ENCODE measurements around the gene LRSAM1. TPM values are rescaled to one million over a fixed set of nuclear protein-coding genes. Genes with fewer than 3 reads are reported as not detected.

LRSAM1 gene
- 8.0 to 9.9 TPM (median 9.6 TPM) in 5 replicates for total RNA-seq (2022; extraction: Qiagen RNA extraction)

DNA sequence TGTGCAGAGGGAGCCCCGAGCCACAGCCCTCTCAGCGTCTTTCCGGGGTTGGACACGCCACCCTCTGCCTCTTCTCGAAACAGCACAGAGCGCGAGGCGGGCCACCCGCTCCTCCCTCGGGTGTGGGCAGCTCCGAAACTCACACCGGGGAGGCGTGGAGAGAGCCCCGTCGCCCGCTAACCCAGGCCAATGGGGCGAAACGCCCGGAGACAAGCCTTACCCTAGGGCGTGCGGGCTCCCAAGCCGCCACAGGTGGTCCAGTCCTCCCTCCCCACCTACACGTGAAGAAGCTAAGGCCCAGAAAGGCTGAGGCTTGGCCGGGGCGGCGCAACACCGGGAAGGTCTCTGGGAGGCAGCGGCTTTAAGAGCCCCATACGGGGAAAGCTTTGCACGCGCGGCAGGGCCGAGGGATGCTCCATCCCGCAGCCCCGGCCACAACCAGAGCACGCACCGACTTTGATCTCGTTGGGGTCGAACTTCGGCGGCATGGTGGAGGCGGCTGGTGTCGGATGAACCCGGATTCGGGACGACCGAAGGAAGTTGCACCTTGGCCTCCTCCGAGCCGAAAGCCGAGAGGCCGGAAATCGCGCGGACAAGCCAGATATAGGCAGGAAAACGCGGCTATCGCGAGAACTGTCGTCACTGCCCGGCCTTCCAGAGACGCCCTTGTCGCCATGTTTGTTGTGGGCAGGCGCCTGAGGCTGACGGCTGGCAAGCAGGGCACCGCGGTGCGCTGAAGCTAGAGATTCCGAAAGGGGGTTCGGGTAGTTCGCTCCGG is at the start of gene LRSAM1, which contains the start of gene RPL12:
LRSAM1 (plus strand) TSS at position 681 of the 778 bp plus-strand sequence. CDS start 3,018 bp downstream, outside the sequence.
RPL12 (minus strand) TSS at position 577 of the 778 bp plus-strand sequence; CDS start at position 488, 89 bp downstream.

DNA sequence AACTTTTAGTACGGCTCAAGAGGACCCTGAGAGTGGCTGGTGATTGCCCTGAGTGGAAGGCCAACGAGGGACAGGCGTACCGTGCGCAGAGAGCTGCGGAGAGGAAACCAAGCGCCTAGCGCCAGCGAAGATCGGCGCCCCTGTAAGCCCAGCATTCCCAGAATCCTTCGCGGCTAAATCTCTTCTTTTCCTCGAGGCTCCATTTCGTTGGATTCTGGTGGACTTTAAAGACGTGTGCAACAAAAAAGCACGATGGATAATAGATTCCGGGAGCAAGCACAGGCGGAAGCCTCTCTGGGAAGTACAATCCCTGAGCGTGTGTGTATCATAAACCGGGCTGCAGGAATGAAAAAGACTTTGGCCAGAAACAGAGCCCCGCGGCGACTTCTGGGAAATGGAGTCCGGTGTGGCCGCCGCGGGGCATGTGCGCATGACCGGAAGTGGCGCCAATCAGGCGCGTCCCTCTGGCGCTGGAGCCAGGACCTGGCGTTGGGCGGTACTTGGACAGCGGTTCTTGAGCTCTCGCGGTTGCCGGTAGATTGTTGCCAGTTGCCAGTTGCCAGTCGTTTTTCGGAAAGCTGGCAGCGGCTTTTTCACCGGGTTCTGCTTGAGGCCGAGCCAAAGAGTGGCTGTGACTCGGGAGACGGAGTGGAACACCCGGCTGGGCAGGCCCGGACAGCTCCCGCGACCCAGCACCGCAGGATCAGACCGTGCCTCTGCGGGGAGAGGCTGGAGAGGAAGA is 27.2 kb upstream of the LRSAM1 start, which contains the start of gene ZNF79:
ZNF79 (plus strand) TSS at position 449 of the 742 bp plus-strand sequence. CDS start 406 bp downstream, outside the sequence.

Other genes with a start within 250 kb of the LRSAM1 start
- gene GARNL3, start 186.7 kb upstream of the LRSAM1 start, total RNA-seq (2022; extraction: Qiagen RNA extraction) = 2.0 to 3.7 TPM (median 2.5 TPM) in 5 replicates
- gene SLC2A8, start 54.3 kb upstream of the LRSAM1 start, total RNA-seq (2022; extraction: Qiagen RNA extraction) = 9.8 to 17.1 TPM (median 15.8 TPM) in 5 replicates
- gene ZNF79, start 27.1 kb upstream of the LRSAM1 start, total RNA-seq (2022; extraction: Qiagen RNA extraction) = 5.1 to 6.7 TPM (median 6.4 TPM) in 5 replicates
- gene RPL12, start 104 bp upstream of the LRSAM1 start, total RNA-seq (2022; extraction: Qiagen RNA extraction) = 2,748 to 2,823 TPM (median 2,782 TPM) in 5 replicates
- 15.7 to 18.8 TPM (median 17.3 TPM) in 5 replicates for gene STXBP1, start 160.8 kb downstream of the LRSAM1 start, total RNA-seq (2022; extraction: Qiagen RNA extraction)

All from A549 treated with AZD2906 at 1 μM for 4 hours (cell line).